HG02973 (cell line): Measurements from ENCODE around the gene KNSTRN.

Experiments used
- ATAC-seq: cut with Tn5 transposase; IDR thresholded peaks from one replicate; pipeline ENCODE4 v1.9.1; 2021; ENCODE audit warnings: moderate library complexity; ENCODE audit not compliant: unreplicated experiment

The KNSTRN gene

GRCh38 chr15:40382580-40383456 lies at the start of gene KNSTRN:
Gene KNSTRN (plus strand): TSS chr15:40382721. CDS start chr15:40382836, 115 bp downstream.
- ATAC-seq: peak; percentile 85

GRCh38 chr15:40333922-40334492 lies 48.5 kb upstream of the KNSTRN start:
- ATAC-seq: no peak

- ATAC-seq: no peak
Measured at GRCh38 chr15:40334541-40334940, 48.0 kb upstream of the KNSTRN start.

GRCh38 chr15:40334941-40335795 lies 47.4 kb upstream of the KNSTRN start:
- no peak for ATAC-seq

GRCh38 chr15:40335938-40336743 lies 46.4 kb upstream of the KNSTRN start:
- ATAC-seq: no peak

GRCh38 chr15:40336744-40337122 lies 45.8 kb upstream of the KNSTRN start:
- ATAC-seq: no peak

GRCh38 chr15:40337597-40337996 lies 44.9 kb upstream of the KNSTRN start:
- no peak for ATAC-seq

GRCh38 chr15:40338041-40338657 lies 44.4 kb upstream of the KNSTRN start:
- no peak for ATAC-seq

GRCh38 chr15:40338921-40339620 lies 43.5 kb upstream of the KNSTRN start:
- no peak for ATAC-seq

- no peak for ATAC-seq
Measured at GRCh38 chr15:40339621-40339945, 42.9 kb upstream of the KNSTRN start.

GRCh38 chr15:40340038-40340739 lies 42.3 kb upstream of the KNSTRN start:
- ATAC-seq: no peak

GRCh38 chr15:40340740-40341400 lies 41.7 kb upstream of the KNSTRN start, which contains the start of gene CCDC9B:
Gene CCDC9B (minus strand): TSS chr15:40340939. CDS start chr15:40340819, 120 bp downstream.
- no peak for ATAC-seq

GRCh38 chr15:40342416-40343320 lies 39.9 kb upstream of the KNSTRN start:
- ATAC-seq: no peak

GRCh38 chr15:40343512-40343911 lies 39.0 kb upstream of the KNSTRN start:
- no peak for ATAC-seq

- ATAC-seq: no peak
Measured at GRCh38 chr15:40344217-40344616, 38.3 kb upstream of the KNSTRN start.

- no peak for ATAC-seq
Measured at GRCh38 chr15:40344631-40345120, 37.8 kb upstream of the KNSTRN start.

GRCh38 chr15:40345225-40345866 lies 37.2 kb upstream of the KNSTRN start:
- ATAC-seq: no peak
